ENCODE results near the gene FAM107B.
"Not testable (repeated sequence)": the region's sequence is repeated elsewhere in the genome, so short reads cannot be mapped to it uniquely, and the experiment has no call there.

GRCh38 chr10:14709344-14709743 lies 65.4 kb downstream of the FAM107B start:
- TF ChIP-seq, protein P1, sequence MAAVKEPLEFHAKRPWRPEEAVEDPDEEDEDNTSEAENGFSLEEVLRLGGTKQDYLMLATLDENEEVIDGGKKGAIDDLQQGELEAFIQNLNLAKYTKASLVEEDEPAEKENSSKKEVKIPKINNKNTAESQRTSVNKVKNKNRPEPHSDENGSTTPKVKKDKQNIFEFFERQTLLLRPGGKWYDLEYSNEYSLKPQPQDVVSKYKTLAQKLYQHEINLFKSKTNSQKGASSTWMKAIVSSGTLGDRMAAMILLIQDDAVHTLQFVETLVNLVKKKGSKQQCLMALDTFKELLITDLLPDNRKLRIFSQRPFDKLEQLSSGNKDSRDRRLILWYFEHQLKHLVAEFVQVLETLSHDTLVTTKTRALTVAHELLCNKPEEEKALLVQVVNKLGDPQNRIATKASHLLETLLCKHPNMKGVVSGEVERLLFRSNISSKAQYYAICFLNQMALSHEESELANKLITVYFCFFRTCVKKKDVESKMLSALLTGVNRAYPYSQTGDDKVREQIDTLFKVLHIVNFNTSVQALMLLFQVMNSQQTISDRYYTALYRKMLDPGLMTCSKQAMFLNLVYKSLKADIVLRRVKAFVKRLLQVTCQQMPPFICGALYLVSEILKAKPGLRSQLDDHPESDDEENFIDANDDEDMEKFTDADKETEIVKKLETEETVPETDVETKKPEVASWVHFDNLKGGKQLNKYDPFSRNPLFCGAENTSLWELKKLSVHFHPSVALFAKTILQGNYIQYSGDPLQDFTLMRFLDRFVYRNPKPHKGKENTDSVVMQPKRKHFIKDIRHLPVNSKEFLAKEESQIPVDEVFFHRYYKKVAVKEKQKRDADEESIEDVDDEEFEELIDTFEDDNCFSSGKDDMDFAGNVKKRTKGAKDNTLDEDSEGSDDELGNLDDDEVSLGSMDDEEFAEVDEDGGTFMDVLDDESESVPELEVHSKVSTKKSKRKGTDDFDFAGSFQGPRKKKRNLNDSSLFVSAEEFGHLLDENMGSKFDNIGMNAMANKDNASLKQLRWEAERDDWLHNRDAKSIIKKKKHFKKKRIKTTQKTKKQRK (IDR thresholded peaks at IDR 0.05; ENCODE audit: low read depth, low read length): not testable (repeated sequence)
- not testable (repeated sequence) for TF ChIP-seq NR2C2 (IDR thresholded peaks at IDR 0.05; ENCODE audit: borderline replicate concordance, control insufficient read depth, insufficient read length, low read depth)

All from GM12878 (cell line).